GM18520 (cell line): Measurements from ENCODE around the gene KLK12.

Experiments
- ATAC-seq: cut with Tn5 transposase; IDR thresholded peaks from one replicate; pipeline ENCODE4 v1.9.1; 2021; ENCODE audit not compliant: unreplicated experiment

The KLK12 gene, protein sequence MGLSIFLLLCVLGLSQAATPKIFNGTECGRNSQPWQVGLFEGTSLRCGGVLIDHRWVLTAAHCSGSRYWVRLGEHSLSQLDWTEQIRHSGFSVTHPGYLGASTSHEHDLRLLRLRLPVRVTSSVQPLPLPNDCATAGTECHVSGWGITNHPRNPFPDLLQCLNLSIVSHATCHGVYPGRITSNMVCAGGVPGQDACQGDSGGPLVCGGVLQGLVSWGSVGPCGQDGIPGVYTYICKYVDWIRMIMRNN

DNA sequence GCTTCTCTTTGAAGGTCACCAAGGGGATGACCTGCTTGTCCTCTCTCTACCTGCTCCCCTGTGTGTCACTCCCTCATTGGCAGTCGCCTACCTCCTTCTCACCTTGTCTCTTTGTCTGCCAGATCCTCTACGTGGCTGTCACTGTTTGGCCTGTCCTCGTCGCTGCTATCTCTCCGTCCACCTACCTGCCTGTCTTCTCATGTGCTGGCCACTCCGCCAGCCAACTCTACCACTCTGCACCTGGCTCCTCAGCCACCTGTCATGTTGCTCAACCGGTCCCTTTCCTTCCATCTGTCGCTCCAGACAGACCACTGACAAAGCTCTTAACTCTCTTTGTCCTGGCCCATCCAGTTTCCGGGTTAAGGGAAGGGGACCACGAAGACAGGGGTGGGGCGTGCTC, at the start of gene KLK12:
KLK12 (minus strand) TSS at position 299 of the 400 bp plus-strand sequence. CDS start 381 bp downstream, outside the sequence.
- no peak for ATAC-seq

DNA sequence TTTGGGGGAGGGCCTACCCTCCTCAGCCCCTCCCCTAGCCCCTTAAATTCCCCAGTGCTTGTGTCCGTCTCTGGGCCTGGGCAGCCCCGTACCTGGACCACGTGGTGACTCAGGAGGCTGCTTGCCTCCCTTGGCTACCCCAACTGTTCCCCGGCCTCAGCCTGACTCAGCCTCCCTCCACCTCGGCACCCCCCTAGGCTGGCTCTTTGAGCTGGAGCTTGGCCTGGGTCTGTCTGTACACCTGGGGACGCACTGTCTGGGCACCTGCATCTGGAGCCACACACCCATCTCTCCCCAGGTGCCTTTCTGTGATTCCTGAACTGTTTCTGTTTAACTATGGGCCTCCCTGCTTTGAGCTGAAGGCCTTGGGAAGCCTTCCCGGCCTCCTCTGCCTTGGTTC, 49.7 kb upstream of the KLK12 start:
- no peak for ATAC-seq

DNA sequence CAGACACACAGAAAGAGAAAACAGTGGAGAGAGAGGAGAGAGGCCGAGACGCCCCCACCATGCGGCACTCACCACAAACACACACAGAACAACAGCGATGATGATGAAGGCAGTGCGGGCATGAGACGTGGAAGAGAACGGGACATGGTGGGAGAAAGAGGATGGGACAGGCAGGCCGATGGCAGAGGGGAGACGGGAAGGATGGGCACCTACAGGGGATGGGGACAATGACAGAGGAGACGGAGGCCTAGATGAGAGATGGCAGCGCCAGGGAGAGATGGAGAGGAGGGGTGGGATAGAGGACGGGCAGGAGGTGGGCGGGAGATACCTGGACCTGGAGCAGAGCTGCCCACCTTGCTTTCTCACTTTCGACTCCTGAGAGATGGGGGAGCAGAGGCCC, 49.0 kb upstream of the KLK12 start:
- no peak for ATAC-seq

DNA sequence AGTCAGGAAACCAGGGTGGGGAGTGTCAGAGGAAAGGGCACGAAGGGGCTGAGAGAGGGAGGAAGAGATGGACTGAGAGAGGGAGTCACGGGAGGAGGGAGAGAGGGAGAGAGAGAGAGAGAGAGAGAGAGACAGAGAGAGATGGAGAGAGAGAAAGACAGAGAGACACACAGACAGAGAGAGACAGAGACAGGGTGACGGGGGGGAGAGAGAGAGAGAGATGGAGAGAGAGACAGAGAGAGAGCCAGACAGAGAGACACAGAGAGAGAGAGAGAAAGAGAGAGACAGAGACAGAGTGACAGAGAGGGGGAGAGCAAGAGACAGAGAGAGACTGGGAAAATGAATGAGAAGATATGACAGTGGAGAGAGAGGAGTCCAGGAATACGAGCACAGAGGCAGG, 48.4 kb upstream of the KLK12 start:
- ATAC-seq, result no peak

DNA sequence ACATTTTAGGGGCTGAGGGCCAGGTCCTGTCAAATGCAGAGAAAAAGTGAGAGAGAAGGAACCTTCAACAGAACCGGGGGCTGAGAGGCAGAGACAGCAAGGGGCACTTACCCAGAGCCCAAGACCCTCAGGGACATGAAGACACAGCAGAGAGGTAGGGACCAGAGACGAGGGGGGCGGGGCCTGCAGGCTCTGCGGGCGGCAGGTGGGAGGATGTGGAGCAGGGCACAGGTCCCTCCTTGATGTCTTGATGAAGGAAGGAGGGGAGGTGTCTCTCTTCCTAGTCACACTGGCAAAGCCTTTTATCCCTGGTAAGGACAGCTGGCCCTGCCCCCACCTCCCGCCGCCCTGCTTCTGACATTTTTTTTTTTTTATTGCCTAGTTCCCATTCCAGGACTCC, 47.8 kb upstream of the KLK12 start, which contains the start of gene KLK14:
KLK14 (minus strand) TSS at position 277 of the 400 bp plus-strand sequence; CDS start at position 4, 273 bp downstream.
- ATAC-seq, result no peak

DNA sequence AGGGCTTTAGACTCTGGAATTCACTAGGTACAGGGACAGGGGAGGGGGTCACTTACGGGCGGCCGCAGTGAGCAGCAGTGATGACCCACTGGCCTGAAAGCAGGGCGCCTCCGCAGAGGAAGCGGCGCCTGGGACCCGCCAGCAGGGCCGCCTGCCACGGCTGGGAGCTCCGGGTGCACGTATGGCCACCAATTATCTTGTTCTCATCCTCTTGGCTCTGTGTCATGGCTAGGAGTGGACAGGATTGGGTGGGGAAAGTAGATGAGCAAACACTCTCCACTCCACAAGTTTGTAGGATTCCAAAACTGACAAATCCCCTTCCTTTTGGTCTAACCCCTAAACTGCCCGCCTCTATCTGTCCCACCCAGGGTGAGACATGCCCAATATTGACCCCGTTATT, 46.7 kb upstream of the KLK12 start:
- no peak for ATAC-seq

DNA sequence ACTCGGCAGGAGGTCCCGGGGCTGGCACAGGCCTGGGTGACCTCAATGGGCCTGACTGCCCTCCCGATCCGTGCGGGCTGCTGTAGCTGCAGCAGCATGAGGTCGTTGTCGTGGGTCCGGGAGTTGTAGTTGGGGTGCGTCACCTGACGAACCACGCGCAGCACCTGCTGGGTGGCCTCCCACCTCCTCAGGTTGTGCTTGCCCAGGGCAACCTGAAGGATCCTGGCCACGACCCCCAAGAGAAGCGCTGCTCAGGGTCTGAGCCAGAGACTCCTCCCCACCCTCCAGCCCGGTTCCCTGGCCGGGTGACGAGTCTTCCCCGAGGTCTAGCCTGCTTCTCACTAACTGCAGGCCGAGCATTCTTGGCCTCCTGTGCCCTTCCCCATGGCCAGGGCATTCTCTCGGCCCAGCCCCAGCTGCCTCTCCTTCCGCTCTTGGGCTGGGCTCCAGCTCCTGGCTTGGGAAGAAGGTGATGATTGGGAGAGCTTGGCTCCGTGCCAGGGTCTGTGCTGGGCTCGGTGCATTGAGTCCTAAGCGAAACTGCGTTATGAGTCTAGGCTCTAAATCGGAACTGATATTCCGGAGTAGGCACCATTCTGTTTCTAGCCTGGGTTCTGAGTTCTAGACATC, 44.8 kb upstream of the KLK12 start:
- ATAC-seq, result no peak

DNA sequence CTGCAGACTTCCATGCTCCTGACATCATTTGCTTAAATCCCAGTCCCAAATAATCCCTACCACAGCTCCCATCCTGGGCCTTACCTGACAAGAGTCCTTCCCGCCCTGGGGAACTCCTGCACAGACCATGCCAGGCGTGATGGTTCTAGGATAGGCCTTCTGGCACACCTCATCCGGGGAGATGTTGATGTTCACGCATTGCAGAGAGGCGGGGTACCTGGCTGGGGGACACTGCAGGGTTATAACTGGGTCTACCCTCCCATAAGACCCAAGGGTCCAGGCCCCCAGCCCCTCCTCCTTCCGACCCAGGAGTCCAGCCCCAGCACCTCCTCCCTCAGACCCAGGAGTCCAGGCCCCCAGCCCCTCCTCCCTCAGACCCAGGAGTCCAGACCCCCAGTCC, 43.9 kb upstream of the KLK12 start:
- ATAC-seq, result no peak

DNA sequence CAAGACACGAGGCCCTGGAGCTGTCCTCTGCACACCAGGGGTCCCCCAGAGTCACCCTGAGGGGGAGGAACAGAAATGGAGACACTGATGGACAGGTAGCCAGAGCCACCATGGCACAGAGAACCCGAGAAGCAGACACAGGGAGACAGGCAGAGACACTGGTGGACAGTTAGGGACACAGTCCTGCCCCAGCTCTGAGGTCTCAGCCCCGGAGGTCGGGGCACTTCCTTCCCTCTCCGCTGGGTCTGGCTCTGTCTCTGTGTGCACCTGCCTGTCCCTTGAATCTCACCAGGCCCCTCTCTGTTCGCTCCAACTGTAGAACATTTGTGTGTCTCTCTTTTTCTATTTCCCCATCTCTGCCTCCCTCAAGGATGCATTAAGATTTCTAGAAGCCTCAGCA, 43.3 kb upstream of the KLK12 start:
- ATAC-seq, result no peak

DNA sequence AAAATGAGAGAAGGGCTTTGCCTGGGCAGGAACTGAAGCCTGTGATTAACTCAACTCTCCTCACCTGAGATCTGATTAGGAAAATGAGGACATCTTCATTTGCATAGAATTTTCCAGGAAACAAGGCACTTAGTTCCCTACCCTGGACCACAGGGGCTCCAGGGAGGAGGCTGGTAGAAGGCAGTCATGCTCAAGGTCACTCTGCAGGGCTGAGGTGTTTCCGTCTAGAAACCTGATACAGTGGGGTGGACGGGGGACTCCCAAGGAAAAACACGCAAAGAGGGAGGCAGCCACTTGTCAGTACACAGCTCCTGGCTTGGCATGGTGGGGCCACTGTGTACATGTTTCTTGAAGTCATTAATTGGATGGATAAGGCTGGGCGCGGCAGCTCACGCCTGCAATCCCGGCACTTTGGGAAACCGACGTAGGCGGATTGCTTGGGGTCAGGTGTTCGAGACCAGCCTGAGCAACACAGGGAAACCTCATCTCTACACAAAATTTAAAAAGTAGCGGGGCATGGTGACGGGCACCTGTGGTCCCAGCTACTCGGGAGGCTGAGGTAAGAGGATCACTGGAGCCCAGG, 41.9 kb upstream of the KLK12 start:
- ATAC-seq, result no peak

DNA sequence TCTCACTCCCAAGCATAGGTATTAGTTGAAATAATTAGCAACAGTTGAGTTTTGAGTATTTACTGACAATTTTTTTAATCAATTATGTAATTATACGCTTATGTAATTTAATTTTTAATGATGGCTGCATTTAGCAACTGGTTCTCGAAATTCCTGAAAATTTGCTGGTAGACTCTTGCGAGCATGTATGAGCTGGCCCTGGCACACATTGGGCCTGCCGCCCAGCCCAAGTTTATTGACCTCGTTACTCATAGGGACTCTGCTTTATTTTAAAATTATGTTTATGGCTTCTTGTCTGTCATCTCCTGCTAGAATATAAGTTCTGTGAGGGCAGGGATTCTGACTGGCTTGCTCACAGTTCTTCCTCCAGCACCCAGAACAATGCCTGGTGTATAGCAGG, 41.2 kb upstream of the KLK12 start:
- no peak for ATAC-seq

DNA sequence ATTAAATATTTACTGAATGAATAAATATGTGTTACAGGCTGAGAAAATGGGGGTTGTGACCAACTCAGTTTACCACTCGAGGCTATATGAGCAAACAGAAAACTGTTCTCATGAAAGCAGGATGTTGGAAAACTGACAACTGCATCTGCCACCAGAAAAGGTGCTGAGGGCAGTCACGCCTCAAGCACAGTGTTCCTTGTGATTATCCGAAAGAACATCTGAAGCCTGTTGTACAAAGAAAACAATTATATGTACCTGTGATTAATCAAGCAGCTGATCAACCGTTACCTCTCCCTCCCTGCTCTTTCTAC, 36.2 kb upstream of the KLK12 start:
- no peak for ATAC-seq

DNA sequence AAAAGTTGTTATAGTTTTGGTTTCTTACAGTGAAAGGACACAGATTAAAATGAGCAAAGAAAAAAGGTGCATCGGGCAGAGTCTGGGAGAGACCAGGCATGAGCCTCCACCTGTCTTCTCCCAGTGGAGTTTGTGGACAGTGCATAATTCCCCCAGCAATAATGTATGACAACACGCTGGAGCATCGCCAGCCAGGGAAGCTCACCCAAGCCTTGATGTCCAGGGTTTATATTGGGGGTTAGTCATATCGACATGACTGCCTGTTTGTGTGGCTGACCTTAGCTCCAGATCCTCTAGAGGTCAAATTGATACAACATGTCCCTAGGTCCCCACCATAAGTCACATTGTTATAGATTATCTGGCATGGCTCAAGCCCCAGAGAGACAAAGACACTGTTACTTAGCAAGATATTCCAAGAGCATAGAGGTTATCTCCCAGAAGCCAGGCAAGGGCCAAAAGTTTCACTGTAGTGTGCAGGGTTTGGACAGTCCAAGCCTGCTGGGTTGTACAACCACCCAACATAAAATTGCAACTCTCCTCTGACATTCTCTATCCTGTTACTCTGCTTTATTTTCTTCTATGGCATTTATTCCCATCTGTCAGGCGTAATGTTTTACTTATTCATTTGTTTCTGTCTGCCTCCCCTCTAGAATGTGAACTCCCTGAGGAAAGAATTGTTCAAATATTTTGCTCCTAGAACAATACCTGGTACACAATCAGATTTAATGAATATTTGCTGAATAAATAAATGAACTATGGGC, 35.7 kb upstream of the KLK12 start:
- ATAC-seq, result no peak

DNA sequence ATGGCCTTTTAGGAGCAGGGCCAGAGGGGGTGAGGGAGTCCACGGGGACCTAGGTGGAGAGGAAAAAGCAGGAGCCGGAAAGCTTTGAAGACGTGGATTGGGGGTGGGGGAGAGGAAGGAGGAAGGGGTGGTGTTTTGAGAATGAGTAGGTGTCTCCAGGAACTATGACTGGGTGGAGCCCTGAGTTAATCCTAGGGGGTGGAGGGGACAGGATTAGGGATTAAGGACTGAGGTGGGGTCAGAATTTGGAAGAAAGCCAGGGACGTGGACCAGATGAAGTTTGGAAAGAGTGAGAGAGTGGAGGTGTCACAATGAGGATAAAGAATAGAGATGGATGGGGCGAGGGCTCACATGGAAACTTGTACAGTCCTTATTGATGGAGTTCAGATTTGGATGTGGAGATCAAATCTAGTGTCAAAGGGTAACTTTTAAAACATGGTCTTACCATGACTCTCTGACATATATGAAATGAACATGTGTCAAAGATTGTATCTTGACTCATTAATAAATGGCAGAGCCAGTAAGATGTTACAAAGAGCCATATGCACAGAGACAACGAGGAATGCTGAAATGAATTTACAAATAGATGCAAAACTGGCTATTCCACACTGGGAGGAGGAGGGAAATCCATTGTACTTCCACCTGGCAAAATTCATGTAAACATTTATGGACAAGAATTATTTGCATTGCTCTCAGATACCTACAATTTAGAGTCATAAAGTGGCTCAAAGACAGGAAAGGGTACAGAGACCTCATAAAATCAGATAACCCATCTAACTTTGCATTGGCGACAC, 31.8 kb upstream of the KLK12 start:
- ATAC-seq, result no peak

DNA sequence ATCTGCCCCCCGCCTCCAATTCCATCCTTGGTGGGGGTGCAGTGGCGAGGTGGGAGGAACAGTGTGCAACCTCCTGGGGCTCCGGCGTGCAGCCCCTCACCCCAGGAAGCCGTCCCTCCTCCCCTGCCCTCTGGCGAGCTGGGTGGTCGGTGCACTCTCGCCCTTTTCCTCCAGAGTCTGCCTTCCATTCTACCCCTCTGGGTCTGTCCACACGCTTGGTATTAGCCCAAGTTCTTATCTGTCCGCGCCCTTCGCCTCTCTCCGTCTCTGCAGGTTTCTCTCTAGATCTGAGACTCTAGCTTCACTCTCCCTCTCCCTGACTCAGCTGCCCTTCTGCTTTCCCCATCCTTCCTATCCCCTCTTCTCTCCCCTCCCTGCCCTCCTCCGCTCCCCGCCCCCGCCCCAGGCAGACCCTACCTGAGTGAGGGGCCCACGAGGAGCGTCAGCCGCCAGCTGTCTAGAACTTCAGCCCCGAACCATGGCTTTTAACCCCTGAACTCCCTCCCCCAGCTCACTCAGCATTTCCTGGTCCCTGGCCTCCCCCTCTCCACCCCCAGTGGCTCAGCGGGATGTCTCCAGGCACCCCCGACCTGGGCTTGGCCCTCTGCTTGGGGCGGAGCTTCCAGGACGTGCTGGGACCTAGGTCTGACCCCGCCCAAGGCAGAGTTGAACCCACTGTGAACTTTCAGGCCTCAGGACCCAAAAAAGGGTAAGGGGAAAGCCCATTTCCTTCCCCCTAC, 30.6 kb upstream of the KLK12 start:
- ATAC-seq, result no peak

DNA sequence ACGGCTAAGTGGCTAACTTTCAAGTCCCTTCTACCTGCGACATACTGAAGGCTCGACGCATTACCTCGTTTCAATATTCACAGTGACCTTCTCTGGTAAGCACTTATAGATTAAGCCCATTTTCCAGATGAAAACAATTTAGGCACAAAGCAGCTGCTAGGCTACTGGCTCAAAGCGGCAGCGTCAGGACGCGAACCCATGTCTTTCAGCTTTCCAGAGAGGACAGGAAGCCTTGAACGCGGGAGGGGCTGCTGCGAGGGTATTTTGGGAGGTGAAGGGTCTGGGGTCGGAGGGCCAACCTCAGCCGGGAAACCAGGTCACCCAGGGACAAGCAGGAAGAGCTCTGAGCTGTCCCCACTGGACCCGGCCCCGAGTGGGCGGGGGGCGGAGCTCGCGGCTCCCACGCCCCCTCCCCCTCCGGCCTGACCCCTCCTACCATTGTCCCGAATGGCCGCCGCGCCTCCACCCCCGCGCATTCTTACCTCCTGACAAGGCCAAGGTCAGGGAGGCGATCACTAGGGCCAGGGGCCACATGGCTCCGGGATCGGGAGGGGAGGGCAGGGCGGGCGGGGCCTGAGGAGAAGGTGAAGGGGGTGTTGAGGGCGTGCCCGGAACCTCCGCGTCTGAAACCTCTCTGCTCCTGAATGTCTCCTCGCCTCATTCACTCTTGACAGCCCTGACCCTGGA, 29.9 kb upstream of the KLK12 start, which contains the start of gene KLK13:
KLK13 (minus strand) TSS at position 559 of the 687 bp plus-strand sequence; CDS start at position 534, 25 bp downstream.
- no peak for ATAC-seq

DNA sequence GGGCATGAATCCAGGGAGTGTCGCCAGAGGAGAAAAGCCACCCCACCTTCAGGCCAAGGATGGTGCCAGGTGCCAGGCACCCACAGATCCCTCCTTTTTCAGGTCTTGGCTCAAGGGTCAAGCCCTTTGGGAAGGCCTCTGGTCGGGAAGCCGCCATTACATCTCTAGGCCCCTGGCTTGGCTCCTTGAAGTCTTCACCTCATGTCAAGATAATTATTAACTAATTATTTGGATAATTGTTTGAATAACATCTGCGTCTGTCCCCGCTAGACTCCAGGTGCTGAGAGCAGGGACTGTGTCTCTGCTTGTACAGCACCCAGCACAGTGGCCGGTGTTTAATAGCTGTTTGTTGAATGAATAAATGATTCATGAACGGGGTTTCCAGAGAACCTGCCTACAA, 28.9 kb upstream of the KLK12 start:
- no peak for ATAC-seq

DNA sequence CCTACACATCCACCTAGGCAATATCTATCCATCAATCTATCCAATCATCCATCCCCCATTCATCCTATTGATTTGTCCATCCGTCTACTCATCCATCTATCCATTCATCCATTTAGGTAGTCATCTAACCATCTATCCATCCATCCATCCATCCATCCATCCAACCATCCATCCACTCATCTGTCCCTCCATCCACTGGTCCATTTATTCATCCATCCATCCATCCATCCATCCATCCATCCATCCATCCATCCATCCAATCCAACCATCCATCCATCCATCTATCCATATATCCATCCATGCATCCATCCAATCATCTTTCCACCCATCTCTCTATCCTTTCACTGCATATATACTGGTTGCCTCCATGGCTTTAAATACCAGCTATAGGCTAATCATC, 26.2 kb upstream of the KLK12 start:
- ATAC-seq, result no peak

DNA sequence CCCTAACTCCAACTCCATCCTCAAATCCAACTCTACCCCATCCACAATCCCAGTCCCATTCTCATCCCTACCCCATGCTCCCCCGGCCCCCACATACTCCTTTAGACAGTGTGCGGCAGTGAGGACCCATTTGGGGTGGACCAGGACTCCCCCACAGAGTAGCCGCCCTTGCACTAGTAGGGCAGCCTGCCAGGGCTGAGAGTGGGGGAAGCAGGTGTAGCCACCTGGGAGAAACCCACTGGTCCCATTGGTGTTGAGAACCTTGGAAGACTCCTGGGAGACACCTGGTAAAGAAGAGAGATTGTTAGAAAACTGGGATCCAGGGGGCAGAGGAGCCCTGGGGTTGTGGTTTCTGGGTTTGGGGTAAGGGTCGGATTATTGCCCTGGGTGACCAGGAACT, 25.5 kb upstream of the KLK12 start:
- no peak for ATAC-seq

DNA sequence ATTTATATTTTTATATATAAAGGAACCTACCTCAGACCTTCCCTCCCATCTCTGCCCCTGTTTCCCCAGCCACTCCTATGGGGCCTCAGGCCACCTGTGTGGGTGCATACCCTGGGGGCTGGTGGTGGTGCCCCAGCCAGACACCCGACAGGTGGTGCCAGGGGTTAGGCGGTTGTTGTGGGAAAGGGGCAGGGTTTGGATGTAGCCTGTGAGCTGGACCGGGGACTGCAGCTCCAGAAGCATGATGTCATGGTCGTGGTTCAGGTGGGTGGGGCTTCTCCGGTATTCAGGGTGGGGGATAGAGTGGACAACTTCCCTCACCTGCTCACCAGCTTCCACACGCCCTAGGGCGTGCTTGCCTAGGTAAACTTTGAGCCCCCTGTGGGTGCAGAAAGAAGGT, 24.9 kb upstream of the KLK12 start:
- ATAC-seq, result no peak
